ENCODE measurements around the gene USH2A. TPM values are rescaled to one million over a fixed set of nuclear protein-coding genes. Genes with fewer than 3 reads are reported as not detected.

USH2A gene
- polyA plus RNA-seq, 1 donor from 2014 or later: 0.17 TPM

- Histone ChIP-seq H3K4me3 (ENCODE audit: low read length) (no peak overlapping the region), H3K9me2 (ENCODE audit: insufficient read depth, low read length) (no peaks in the 10 kb centered on the region), H3K36me3 (ENCODE audit: insufficient read depth, low read length) (no peaks in the 10 kb centered on the region), H4K20me1 (ENCODE audit: insufficient read depth) (no peaks in the 10 kb centered on the region), H3K9ac (ENCODE audit: low read length) (no peak overlapping the region), H3K27me3 (ENCODE audit: insufficient read depth, low read depth, low read length) (no peaks in the 10 kb centered on the region), H3K4me2 (ENCODE audit: low read length) (no peak overlapping the region), H2AFZ (ENCODE audit: low read depth, low read length) (no peak overlapping the region), H3K79me2 (replicated peaks; ENCODE audit: insufficient read depth, low read length) (no peaks in the 10 kb centered on the region), H3F3A (ENCODE audit: insufficient read depth, low read length, poor library complexity, severe bottlenecking) (no peaks in the 10 kb centered on the region), H3K9me3 (ENCODE audit: low read length) (no peaks in the 10 kb centered on the region), H3K27ac (ENCODE audit: low read length) (no peak overlapping the region)
- TF ChIP-seq POLR2AphosphoS5 (IDR thresholded peaks at IDR 0.05) (no peak), EZH2 (IDR thresholded peaks at IDR 0.05; ENCODE audit: borderline replicate concordance, insufficient read depth, low read length, poor library complexity, severe bottlenecking) (no peak), MXI1 (conservative IDR thresholded peaks at IDR 0.05; ENCODE audit: poor library complexity, severe bottlenecking) (no peak), RAD21 (conservative IDR thresholded peaks at IDR 0.05) (no peak), SMC3 (conservative IDR thresholded peaks at IDR 0.05; ENCODE audit: poor library complexity) (no peak), CTCF (IDR thresholded peaks at IDR 0.05; ENCODE audit: poor library complexity, severe bottlenecking) (no peak), EP300 (conservative IDR thresholded peaks at IDR 0.05; ENCODE audit: poor library complexity, severe bottlenecking) (no peak), TAF1 (IDR thresholded peaks at IDR 0.05; ENCODE audit: low read depth) (no peak)
- TF ChIP-seq, protein P1, sequence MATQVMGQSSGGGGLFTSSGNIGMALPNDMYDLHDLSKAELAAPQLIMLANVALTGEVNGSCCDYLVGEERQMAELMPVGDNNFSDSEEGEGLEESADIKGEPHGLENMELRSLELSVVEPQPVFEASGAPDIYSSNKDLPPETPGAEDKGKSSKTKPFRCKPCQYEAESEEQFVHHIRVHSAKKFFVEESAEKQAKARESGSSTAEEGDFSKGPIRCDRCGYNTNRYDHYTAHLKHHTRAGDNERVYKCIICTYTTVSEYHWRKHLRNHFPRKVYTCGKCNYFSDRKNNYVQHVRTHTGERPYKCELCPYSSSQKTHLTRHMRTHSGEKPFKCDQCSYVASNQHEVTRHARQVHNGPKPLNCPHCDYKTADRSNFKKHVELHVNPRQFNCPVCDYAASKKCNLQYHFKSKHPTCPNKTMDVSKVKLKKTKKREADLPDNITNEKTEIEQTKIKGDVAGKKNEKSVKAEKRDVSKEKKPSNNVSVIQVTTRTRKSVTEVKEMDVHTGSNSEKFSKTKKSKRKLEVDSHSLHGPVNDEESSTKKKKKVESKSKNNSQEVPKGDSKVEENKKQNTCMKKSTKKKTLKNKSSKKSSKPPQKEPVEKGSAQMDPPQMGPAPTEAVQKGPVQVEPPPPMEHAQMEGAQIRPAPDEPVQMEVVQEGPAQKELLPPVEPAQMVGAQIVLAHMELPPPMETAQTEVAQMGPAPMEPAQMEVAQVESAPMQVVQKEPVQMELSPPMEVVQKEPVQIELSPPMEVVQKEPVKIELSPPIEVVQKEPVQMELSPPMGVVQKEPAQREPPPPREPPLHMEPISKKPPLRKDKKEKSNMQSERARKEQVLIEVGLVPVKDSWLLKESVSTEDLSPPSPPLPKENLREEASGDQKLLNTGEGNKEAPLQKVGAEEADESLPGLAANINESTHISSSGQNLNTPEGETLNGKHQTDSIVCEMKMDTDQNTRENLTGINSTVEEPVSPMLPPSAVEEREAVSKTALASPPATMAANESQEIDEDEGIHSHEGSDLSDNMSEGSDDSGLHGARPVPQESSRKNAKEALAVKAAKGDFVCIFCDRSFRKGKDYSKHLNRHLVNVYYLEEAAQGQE (IDR thresholded peaks at IDR 0.05; ENCODE audit: borderline replicate concordance): no peak
Measured at GRCh38 chr1:215875236-215875635, 548.0 kb downstream of the USH2A start.

GRCh38 chr1:215872658-215873057 is 550.6 kb downstream of the USH2A start:
- Histone ChIP-seq H4K20me1 (ENCODE audit: insufficient read depth) (no peaks in the 10 kb centered on the region), H3K27ac (ENCODE audit: low read length) (no peak overlapping the region), H3K4me3 (ENCODE audit: low read length) (no peak overlapping the region), H3K79me2 (replicated peaks; ENCODE audit: insufficient read depth, low read length) (no peaks in the 10 kb centered on the region), H3K27me3 (ENCODE audit: insufficient read depth, low read depth, low read length) (no peaks in the 10 kb centered on the region), H3K9ac (ENCODE audit: low read length) (no peak overlapping the region), H3K9me3 (ENCODE audit: low read length) (no peaks in the 10 kb centered on the region), H3K9me2 (ENCODE audit: insufficient read depth, low read length) (no peaks in the 10 kb centered on the region), H3K4me2 (ENCODE audit: low read length) (no peak overlapping the region), H3F3A (ENCODE audit: insufficient read depth, low read length, poor library complexity, severe bottlenecking) (no peaks in the 10 kb centered on the region), H3K36me3 (ENCODE audit: insufficient read depth, low read length) (no peaks in the 10 kb centered on the region), H2AFZ (ENCODE audit: low read depth, low read length) (no peak overlapping the region)
- TF ChIP-seq MXI1 (conservative IDR thresholded peaks at IDR 0.05; ENCODE audit: poor library complexity, severe bottlenecking): no peak
- TF ChIP-seq RAD21 (conservative IDR thresholded peaks at IDR 0.05): no peak
- TF ChIP-seq SMC3 (conservative IDR thresholded peaks at IDR 0.05; ENCODE audit: poor library complexity): no peak
- no peak for TF ChIP-seq EZH2 (IDR thresholded peaks at IDR 0.05; ENCODE audit: borderline replicate concordance, insufficient read depth, low read length, poor library complexity, severe bottlenecking)
- no peak for TF ChIP-seq POLR2AphosphoS5 (IDR thresholded peaks at IDR 0.05)
